ENCODE data around the gene MAN2A1. TPM values are rescaled to one million over a fixed set of nuclear protein-coding genes. Genes with fewer than 3 reads are reported as not detected.

MAN2A1 gene
- total RNA-seq, 1 experiment from 2014 or later = 35.4 TPM

DNA sequence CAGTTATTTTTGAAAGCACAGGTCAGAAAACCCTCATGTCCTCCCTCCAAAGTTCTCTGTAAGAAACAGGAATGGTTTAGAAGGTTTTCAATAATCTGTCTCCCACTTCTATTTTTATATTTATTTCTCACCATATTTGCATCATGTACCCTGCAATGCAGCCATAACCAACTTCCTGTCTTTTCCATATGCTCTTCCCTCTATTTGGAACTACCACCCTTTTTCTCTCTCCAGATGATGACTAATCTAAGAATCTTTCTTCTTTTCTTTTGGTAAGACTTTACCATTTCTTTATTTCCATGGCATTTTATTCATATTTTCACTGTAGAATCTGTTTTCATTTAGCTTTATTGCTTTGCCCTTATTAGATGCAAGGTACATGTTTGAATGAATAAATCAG is 33.9 kb downstream of the MAN2A1 start:
- H3K9me3 ChIP-seq (ENCODE audit: control insufficient read depth in 1 of 2, insufficient read depth in 1 of 2, low read depth in 1 of 2, low read length in 2 of 2) = no peaks in the 10 kb centered on the region
- H3K4me3 ChIP-seq (replicated peaks in 1 of 2; ENCODE audit: low read depth in 1 of 2, low read length in 2 of 2) = no peak overlapping the region
- POLR2A ChIA-PET = no interaction called here
- H3K9me2 ChIP-seq (ENCODE audit: insufficient read depth) = no peaks in the 10 kb centered on the region
- H4K20me1 ChIP-seq (ENCODE audit: insufficient read depth) = no peaks in the 10 kb centered on the region
- no peak for DNase-seq (ENCODE audit: low read depth, low spot score)
- no peak overlapping the region for H3K4me2 ChIP-seq (ENCODE audit: low read length)
- H3K79me2 ChIP-seq (ENCODE audit: insufficient read depth, low read length) = 0 out of 2 replicates have a peak, but pooled peaks cover 3% of the 10 kb centered on the region
- no peak overlapping the region for H2AFZ ChIP-seq (ENCODE audit: low read depth, low read length, poor library complexity, severe bottlenecking)
- no peak overlapping the region for H3K9ac ChIP-seq (ENCODE audit: low read length)
- RAD21 ChIA-PET (ENCODE audit: low non-redundant PET in 1 of 2, low total read pairs in 2 of 2, uncharacterized antibody in 2 of 2, unreplicated experiment in 2 of 2) = no interaction called here
- no TSS peak for BruUV-seq (replicated peaks)
- no peaks in the 10 kb centered on the region for H3K27me3 ChIP-seq (ENCODE audit: insufficient read depth, low read length)
- TF ChIP-seq FOSL1 (IDR thresholded peaks at IDR 0.05; ENCODE audit: low read depth) = no peak
- no peak for TF ChIP-seq CBX3 (IDR thresholded peaks at IDR 0.05; ENCODE audit: low read depth)
- TF ChIP-seq POLR2A (IDR thresholded peaks at IDR 0.05; ENCODE audit: borderline replicate concordance, extremely low read depth, insufficient read depth, insufficient read length) = no peak
- TF ChIP-seq CTCF (IDR thresholded peaks at IDR 0.05 in 2 of 3, conservative IDR thresholded peaks at IDR 0.05 in 1 of 3; ENCODE audit: borderline replicate concordance in 1 of 3, insufficient read depth in 1 of 3, low read depth in 2 of 3, low read length in 2 of 3) = no peak
- TF ChIP-seq YY1 (IDR thresholded peaks at IDR 0.05; ENCODE audit: extremely low read depth, insufficient replicate concordance, low read depth, low read length) = no peak
- TF ChIP-seq POLR2AphosphoS5 (IDR thresholded peaks at IDR 0.05; ENCODE audit: low read depth, low read length) = no peak
- TF ChIP-seq EZH2phosphoT487 (IDR thresholded peaks at IDR 0.05; ENCODE audit: borderline replicate concordance) = no peak
- TF ChIP-seq MAX (IDR thresholded peaks at IDR 0.05) = no peak
- no peak for TF ChIP-seq ELF1 (IDR thresholded peaks at IDR 0.05; ENCODE audit: borderline replicate concordance, low read depth)
- TF ChIP-seq CEBPB (IDR thresholded peaks at IDR 0.05; ENCODE audit: low read depth) = no peak
- TF ChIP-seq JUND (IDR thresholded peaks at IDR 0.05) = no peak
- no peak for TF ChIP-seq ZBTB33 (IDR thresholded peaks at IDR 0.05; ENCODE audit: extremely low read depth, insufficient replicate concordance, low read length)
- no peak for TF ChIP-seq TCF7L2 (IDR thresholded peaks at IDR 0.05; ENCODE audit: borderline replicate concordance, extremely low read depth, insufficient read depth, insufficient read length)
- no peak for TF ChIP-seq EZH2 (IDR thresholded peaks at IDR 0.05)
- TF ChIP-seq ZFX (IDR thresholded peaks at IDR 0.05) = no peak
- TF ChIP-seq SIN3A (IDR thresholded peaks at IDR 0.05; ENCODE audit: low read depth) = no peak
- TF ChIP-seq, protein P1, sequence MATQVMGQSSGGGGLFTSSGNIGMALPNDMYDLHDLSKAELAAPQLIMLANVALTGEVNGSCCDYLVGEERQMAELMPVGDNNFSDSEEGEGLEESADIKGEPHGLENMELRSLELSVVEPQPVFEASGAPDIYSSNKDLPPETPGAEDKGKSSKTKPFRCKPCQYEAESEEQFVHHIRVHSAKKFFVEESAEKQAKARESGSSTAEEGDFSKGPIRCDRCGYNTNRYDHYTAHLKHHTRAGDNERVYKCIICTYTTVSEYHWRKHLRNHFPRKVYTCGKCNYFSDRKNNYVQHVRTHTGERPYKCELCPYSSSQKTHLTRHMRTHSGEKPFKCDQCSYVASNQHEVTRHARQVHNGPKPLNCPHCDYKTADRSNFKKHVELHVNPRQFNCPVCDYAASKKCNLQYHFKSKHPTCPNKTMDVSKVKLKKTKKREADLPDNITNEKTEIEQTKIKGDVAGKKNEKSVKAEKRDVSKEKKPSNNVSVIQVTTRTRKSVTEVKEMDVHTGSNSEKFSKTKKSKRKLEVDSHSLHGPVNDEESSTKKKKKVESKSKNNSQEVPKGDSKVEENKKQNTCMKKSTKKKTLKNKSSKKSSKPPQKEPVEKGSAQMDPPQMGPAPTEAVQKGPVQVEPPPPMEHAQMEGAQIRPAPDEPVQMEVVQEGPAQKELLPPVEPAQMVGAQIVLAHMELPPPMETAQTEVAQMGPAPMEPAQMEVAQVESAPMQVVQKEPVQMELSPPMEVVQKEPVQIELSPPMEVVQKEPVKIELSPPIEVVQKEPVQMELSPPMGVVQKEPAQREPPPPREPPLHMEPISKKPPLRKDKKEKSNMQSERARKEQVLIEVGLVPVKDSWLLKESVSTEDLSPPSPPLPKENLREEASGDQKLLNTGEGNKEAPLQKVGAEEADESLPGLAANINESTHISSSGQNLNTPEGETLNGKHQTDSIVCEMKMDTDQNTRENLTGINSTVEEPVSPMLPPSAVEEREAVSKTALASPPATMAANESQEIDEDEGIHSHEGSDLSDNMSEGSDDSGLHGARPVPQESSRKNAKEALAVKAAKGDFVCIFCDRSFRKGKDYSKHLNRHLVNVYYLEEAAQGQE (IDR thresholded peaks at IDR 0.05; ENCODE audit: low read depth) = no peak
- TF ChIP-seq ATF3 (IDR thresholded peaks at IDR 0.05) = no peak
- TF ChIP-seq SP1 (IDR thresholded peaks at IDR 0.05; ENCODE audit: low read depth) = no peak
- TF ChIP-seq SRF (IDR thresholded peaks at IDR 0.05; ENCODE audit: low read depth) = no peak
- CTCF ChIA-PET = no interaction called here
- no peaks in the 10 kb centered on the region for H3K4me1 ChIP-seq (ENCODE audit: control insufficient read depth in 1 of 2, insufficient read depth in 2 of 2, low read length in 2 of 2)
- no peaks in the 10 kb centered on the region for H3K36me3 ChIP-seq (ENCODE audit: control insufficient read depth in 1 of 2, insufficient read depth in 2 of 2, low read length in 2 of 2)
- H3K27ac ChIP-seq (ENCODE audit: low read depth, low read length) = no peak overlapping the region
- intact Hi-C loops (cut with micrococcal nuclease) = no loop called here
- no peak for ATAC-seq

All from HCT116 (cell line).